Mucosa of descending colon (tissue), 3 donors: ENCODE data around the gene CFAP74. TPM values are rescaled to one million over a fixed set of nuclear protein-coding genes. Genes with fewer than 3 reads are reported as not detected.

Experiments
- ATAC-seq: fragments of 200-7000 bp; cut with Tn5 transposase; one replicate; pipeline ENCODE4 v1.9.1; 2020; ENCODE audit warnings: mild to moderate bottlenecking, moderate library complexity
- DNase-seq, 3 donors: peaks; one replicate each; pipeline ENCODE4 v3.0.0-alpha.2; 2020
- H3K36me3 ChIP-seq: fragments of 200-600 bp; one replicate; pipeline ENCODE4 v1.8.0; 2021; ENCODE audit warnings: low read depth, mild to moderate bottlenecking
- H3K4me1 ChIP-seq: fragments of 200-600 bp; one replicate; pipeline ENCODE4 v1.8.0; 2021; ENCODE audit warnings: low read depth, mild to moderate bottlenecking
- H3K4me3 ChIP-seq: fragments of 200-600 bp; one replicate; pipeline ENCODE4 v1.8.0; 2021; ENCODE audit warnings: mild to moderate bottlenecking
- H3K9me3 ChIP-seq: fragments of 200-600 bp; one replicate; pipeline ENCODE4 v1.8.0; 2021; ENCODE audit warnings: mild to moderate bottlenecking
- CTCF ChIP-seq: fragments of 200-600 bp; IDR thresholded peaks from one replicate; pipeline ENCODE4 v1.8.0; 2022; ENCODE audit warnings: antibody characterized with exemption, mild to moderate bottlenecking
- intact Hi-C, 2 donors: fragments of 100-400 bp; cut with DNase I in 1 of 2; cut with micrococcal nuclease in 1 of 2; formaldehyde crosslinking; loops; one replicate each; pipeline versions ENCODE4 v1.11.0 to v1.11.1; 2022; cut with DNase I, micrococcal nuclease
- total RNA-seq, 3 donors: library from RNA; stranded (reverse); fragmentation: NEBNext Ultra II Directional in 2 of 3; extraction: Animal tissue kit (Norgen Biotek cat#: 25700) in 2 of 3; gene quantifications; one replicate each; pipeline versions ENCODE4 v1.2.1 to v1.2.4, GENCODE V29; 2021 to 2023
- donor health status: DM: no; HTN: no; CAD: no; lungs with moderate emphysema.
- donor health status: DM: no; HTN: no; CAD: no.
- donor health status: DM: no; HTN: yes; CAD: no.

CFAP74 gene
- total RNA-seq, 3 donors from 2014 or later: 0.06 to 0.13 TPM; not detected in 1

GRCh38 chr1:1924849-1925248, 78.7 kb downstream of the CFAP74 start:
- DNase-seq: no peak
- H3K4me1 ChIP-seq: peaks cover 16% of the 10 kb centered on the region
- no peaks in the 10 kb centered on the region for H3K36me3 ChIP-seq
- no peak for ATAC-seq
- TF ChIP-seq CTCF: no peak
- no peak overlapping the region for H3K4me3 ChIP-seq
- intact Hi-C loops: no loop called here
- H3K9me3 ChIP-seq: no peaks in the 10 kb centered on the region

GRCh38 chr1:1924386-1924785, 79.2 kb downstream of the CFAP74 start:
- intact Hi-C loops: no loop called here
- H3K4me3 ChIP-seq: no peak overlapping the region
- H3K9me3 ChIP-seq: no peaks in the 10 kb centered on the region
- peaks cover 18% of the 10 kb centered on the region for H3K4me1 ChIP-seq
- H3K36me3 ChIP-seq: peaks cover 1% of the 10 kb centered on the region
- ATAC-seq (no peak), DNase-seq (no peak)
- TF ChIP-seq CTCF: no peak

DNA sequence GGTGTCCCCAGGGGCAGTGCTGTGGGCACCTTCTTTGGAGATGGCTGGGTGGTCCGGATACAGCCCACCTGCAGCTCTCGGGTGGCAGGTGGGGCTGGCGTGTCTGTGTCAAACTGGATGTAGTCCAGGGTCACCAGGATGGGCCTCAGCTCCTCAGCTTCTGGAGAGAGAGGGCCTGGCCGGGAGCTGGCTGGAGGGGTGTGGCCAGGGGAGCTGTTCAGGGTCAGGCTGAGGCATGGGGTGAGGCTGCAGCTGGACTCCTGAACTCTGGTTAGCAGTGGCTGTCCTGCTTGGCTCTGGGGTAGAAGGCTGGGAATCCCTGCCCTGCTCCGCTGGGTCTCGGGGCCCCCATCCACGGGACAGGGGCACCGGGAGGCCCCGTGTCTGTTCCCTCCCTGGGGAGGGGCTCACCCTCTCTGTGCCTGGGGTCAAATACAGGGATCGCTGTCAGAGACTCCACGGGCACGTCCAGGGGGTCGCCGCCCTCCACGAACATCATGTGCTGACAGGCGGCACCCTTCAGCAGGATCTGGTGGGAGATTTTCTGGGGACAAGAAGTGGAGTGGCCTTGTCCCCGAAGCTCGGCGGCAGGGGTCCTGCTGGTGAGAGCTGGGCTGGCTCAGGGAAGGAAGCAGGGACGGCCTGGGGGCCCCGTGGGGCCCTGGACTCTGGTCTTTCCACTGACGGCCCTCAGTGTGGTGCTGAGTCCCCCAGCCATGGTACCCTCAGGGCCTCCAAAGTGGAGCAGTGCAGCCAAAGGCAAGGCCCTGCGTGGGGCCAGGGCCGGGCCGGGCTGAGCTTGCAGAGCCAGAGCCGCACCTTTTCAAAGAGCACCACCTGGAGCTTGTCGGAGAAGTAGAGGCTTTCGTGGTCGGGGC, 80.4 kb downstream of the CFAP74 start:
- ATAC-seq (peak; percentile 30), DNase-seq (peak; percentile 66 to 80 (median 74))
- no peaks in the 10 kb centered on the region for H3K9me3 ChIP-seq
- no peak overlapping the region for H3K4me3 ChIP-seq
- peaks cover 25% of the 10 kb centered on the region for H3K4me1 ChIP-seq
- TF ChIP-seq CTCF: no peak
- intact Hi-C loops: no loop called here
- H3K36me3 ChIP-seq: peaks cover 4% of the 10 kb centered on the region

DNA sequence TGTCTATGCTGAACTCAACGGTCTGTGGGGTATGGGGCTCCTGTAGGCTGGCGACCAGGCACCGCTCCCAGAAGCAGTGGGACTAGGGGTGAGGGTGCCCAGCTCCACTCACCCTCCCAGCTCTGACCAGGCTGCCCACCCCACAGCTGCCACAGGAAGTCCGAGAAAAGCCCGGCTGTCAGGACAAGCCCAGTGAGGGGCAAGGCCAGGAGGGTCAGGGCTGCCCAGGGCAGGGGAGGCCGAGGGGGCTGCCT, 81.0 kb downstream of the CFAP74 start:
- Histone ChIP-seq H3K4me3 (no peak overlapping the region), H3K9me3 (no peaks in the 10 kb centered on the region), H3K4me1 (peaks cover 27% of the 10 kb centered on the region), H3K36me3 (peaks cover 4% of the 10 kb centered on the region)
- intact Hi-C loops: no loop called here
- ATAC-seq: no peak
- DNase-seq: no peak
- TF ChIP-seq CTCF: no peak

GRCh38 chr1:1921901-1922701, 81.5 kb downstream of the CFAP74 start:
- no peak for DNase-seq
- Histone ChIP-seq H3K4me3 (no peak overlapping the region), H3K9me3 (no peaks in the 10 kb centered on the region), H3K36me3 (peaks cover 4% of the 10 kb centered on the region), H3K4me1 (peaks cover 27% of the 10 kb centered on the region)
- intact Hi-C loops: no loop called here
- ATAC-seq: no peak
- no peak for TF ChIP-seq CTCF
